Heart left ventricle (tissue), 13 donors: ENCODE results near the gene BBX.

ENCODE experiments used
- CTCF ChIP-seq, 12 donors: fragments of 200-600 bp; sonication (generic) in 4 of 12; IDR thresholded peaks; one replicate each; pipeline versions ENCODE4 v1.5.0 to v1.8.0; 2018 to 2022; ENCODE audit warnings: antibody characterized with exemption in 12 of 12, mild to moderate bottlenecking in 5 of 12
- POLR2A ChIP-seq, 2 donors: fragments of 450-650 bp; IDR thresholded peaks; one replicate each; pipeline ENCODE4 v1.6.1; 2017; ENCODE audit warnings: antibody characterized with exemption in 2 of 2, mild to moderate bottlenecking in 2 of 2, moderate library complexity in 2 of 2
- donor health status: ischemic (EF 13 %, LVEDD 7.1; RV severe dilation, severe dysfunction).
- donor health status: DM: no; HTN: yes; CAD: no.
- donor health status: DM: no; HTN: no; CAD: no.
- donor health status: ischemic (EF 25% LVEDD 6.9; RV normal size, moderate dysfunction).
- donor health status: ischemic (EF 25% LVEDD 5.7; RV mildly dilated, moderate dysfunction).
- donor health status: ischemic (EF 35%, LVEDD 5.7; RV mildly dilated, moderate dysfunction).
- donor health status: nonischemic (EF 11% LVEDD 7.7; RV severe dilation, severe dysfunction).
- donor health status: DM: yes; HTN: yes; CAD: no.
- donor health status: PGD.
- donor health status: ischemic (EF 29% LVEDD 5.4; RV normal size, mild dysfunction).
- donor health status: nonischemic (EF 23%, LVEDD 6.1; RV moderate dilation, normal function).

DNA sequence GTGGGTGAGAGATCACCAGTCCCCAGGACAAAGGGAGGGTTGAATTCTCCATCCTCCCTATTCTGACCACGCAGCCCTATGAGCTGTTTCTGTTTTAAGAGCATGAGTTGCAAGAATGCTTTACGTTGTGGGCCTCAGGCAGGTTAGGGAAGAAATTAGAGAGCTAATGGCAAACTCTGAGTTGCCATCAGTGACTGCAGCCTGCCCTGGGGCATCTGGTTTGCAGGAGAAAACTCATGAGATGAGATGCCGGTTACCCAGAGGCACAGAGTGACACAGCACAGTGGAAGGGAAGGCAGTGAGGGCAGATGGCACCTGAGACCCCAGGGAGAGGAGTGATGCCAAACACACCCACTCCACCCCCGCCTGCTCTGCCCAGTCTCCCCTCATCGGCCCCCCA is 302.8 kb downstream of the BBX start:
- TF ChIP-seq CTCF (IDR thresholded peaks at IDR 0.05) = no peak
- TF ChIP-seq POLR2A (IDR thresholded peaks at IDR 0.05) = no peak
